WTC11 (cell line): ENCODE data around the gene PRRC2A. TPM values are rescaled to one million over a fixed set of nuclear protein-coding genes. Genes with fewer than 3 reads are reported as not detected.

Experiments
- ATAC-seq: fragments of 200-7000 bp; cut with Tn5 transposase; 2 replicates; pipeline ENCODE4 v1.10.0; 2021; ENCODE audit warnings: mild to moderate bottlenecking, moderate library complexity
- CTCF ChIA-PET: fragments of 300-600 bp; sonication (Branson Sonifier 250); formaldehyde crosslinking; loops from one replicate; lab custom pipeline; 2021; ENCODE audit warnings: antibody characterized with exemption; lab: Charles Lee
- POLR2A ChIA-PET: fragments of 350-600 bp; sonication (Branson Sonifier 250); formaldehyde crosslinking; loops from one replicate; lab custom pipeline; 2021; ENCODE audit warnings: antibody characterized with exemption; lab: Charles Lee
- DNase-seq: peaks from one replicate; pipeline ENCODE4 v3.0.0; 2021; ENCODE audit warnings: low spot score
- H3K27ac Mint-ChIP-seq: 2 replicates; pipeline ENCODE4 v1.8.0; 2021; ENCODE audit warnings: mixed read lengths
- H3K27me3 Mint-ChIP-seq: 2 replicates; pipeline ENCODE4 v1.8.0; 2021; ENCODE audit warnings: low read depth, mild to moderate bottlenecking, moderate library complexity, mixed read lengths
- H3K36me3 Mint-ChIP-seq: 2 replicates; pipeline ENCODE4 v1.8.0; 2021; ENCODE audit warnings: mixed read lengths
- H3K4me1 Mint-ChIP-seq: 2 replicates; pipeline ENCODE4 v1.8.0; 2022; ENCODE audit warnings: mixed read lengths
- H3K4me3 Mint-ChIP-seq: 2 replicates; pipeline ENCODE4 v1.8.0; 2021; ENCODE audit warnings: mild to moderate bottlenecking, moderate library complexity, mixed read lengths
- H3K9me3 Mint-ChIP-seq: 2 replicates; pipeline ENCODE4 v1.8.0; 2021; ENCODE audit warnings: mixed read lengths
- ATF6 ChIP-seq: sonication (generic); formaldehyde crosslinking; IDR thresholded peaks from 2 replicates; pipeline ENCODE4 v1.8.1; 2023; ENCODE audit warnings: mild to moderate bottlenecking, missing genetic modification reagents
- CREM ChIP-seq: sonication (generic); formaldehyde crosslinking; IDR thresholded peaks from 2 replicates; pipeline ENCODE4 v1.8.1; 2022; ENCODE audit warnings: mild to moderate bottlenecking, missing genetic modification reagents, moderate library complexity
- ESRRA ChIP-seq: sonication (generic); formaldehyde crosslinking; IDR thresholded peaks from 2 replicates; pipeline ENCODE4 v1.8.1; 2022; ENCODE audit warnings: mild to moderate bottlenecking, missing genetic modification reagents, borderline replicate concordance
- FOXK1 ChIP-seq: sonication (generic); formaldehyde crosslinking; IDR thresholded peaks from 2 replicates; pipeline ENCODE4 v1.8.0; 2022; ENCODE audit warnings: mild to moderate bottlenecking, moderate library complexity, missing genetic modification reagents
- GABPB1 ChIP-seq: sonication (generic); formaldehyde crosslinking; IDR thresholded peaks from 2 replicates; pipeline ENCODE4 v1.8.1; 2023; ENCODE audit warnings: mild to moderate bottlenecking, missing genetic modification reagents
- MXD4 ChIP-seq: fragments of 250-450 bp; sonication (Bioruptor Pico); IDR thresholded peaks from 2 replicates; pipeline ENCODE4 v1.8.0; 2021; ENCODE audit warnings: mild to moderate bottlenecking, moderate library complexity, borderline replicate concordance
- MYBL2 ChIP-seq: sonication (generic); formaldehyde crosslinking; IDR thresholded peaks from 2 replicates; pipeline ENCODE4 v1.8.1; 2023; ENCODE audit warnings: mild to moderate bottlenecking, moderate library complexity, missing genetic modification reagents
- NR2C2 ChIP-seq: sonication (generic); formaldehyde crosslinking; IDR thresholded peaks from 2 replicates; pipeline ENCODE4 v1.8.0; 2022; ENCODE audit warnings: mild to moderate bottlenecking, missing genetic modification reagents
- SP1 ChIP-seq: sonication (generic); formaldehyde crosslinking; conservative IDR thresholded peaks from 2 replicates; pipeline ENCODE4 v1.8.1; 2022; ENCODE audit warnings: missing genetic modification reagents
- ZBTB43 ChIP-seq: sonication (generic); formaldehyde crosslinking; IDR thresholded peaks from 2 replicates; pipeline ENCODE4 v1.8.1; 2023; ENCODE audit warnings: mild to moderate bottlenecking, missing genetic modification reagents
- ZMAT4 ChIP-seq: fragments of 250-450 bp; sonication (Bioruptor Pico); IDR thresholded peaks from 2 replicates; pipeline ENCODE4 v1.9.0; 2021; ENCODE audit warnings: mild to moderate bottlenecking
- ZNF138 ChIP-seq: sonication (generic); formaldehyde crosslinking; conservative IDR thresholded peaks from 2 replicates; pipeline ENCODE4 v1.8.1; 2022; ENCODE audit warnings: mild to moderate bottlenecking, moderate library complexity, missing genetic modification reagents
- ZNF396 ChIP-seq: fragments of 250-450 bp; sonication (Bioruptor Pico); IDR thresholded peaks from 2 replicates; pipeline ENCODE4 v1.8.0; 2021; ENCODE audit warnings: mild to moderate bottlenecking, moderate library complexity, borderline replicate concordance
- ZNF423 ChIP-seq: fragments of 250-450 bp; sonication (Bioruptor Pico); IDR thresholded peaks from 2 replicates; pipeline ENCODE4 v2.1.2; 2022; ENCODE audit warnings: mild to moderate bottlenecking, moderate library complexity
- total RNA-seq: library from RNA; stranded (reverse); gene quantifications from 3 replicates; pipeline ENCODE4 v1.2.3, GENCODE V29; 2021
- TF ChIP-seq, protein P1 (sequence below): sonication (generic); formaldehyde crosslinking; IDR thresholded peaks from 2 replicates; pipeline ENCODE4 v1.8.0; 2022; ENCODE audit warnings: mild to moderate bottlenecking, missing genetic modification reagents
- TF ChIP-seq, protein P2 (sequence below): sonication (generic); formaldehyde crosslinking; IDR thresholded peaks from 2 replicates; pipeline ENCODE4 v1.8.1; 2023; ENCODE audit warnings: mild to moderate bottlenecking, missing genetic modification reagents, moderate library complexity
- TF ChIP-seq, protein P3 (sequence below): sonication (generic); formaldehyde crosslinking; conservative IDR thresholded peaks from 2 replicates; pipeline ENCODE4 v1.8.1; 2022; ENCODE audit warnings: mild to moderate bottlenecking, missing genetic modification reagents

The PRRC2A gene
- total RNA-seq, 1 experiment from 2014 or later = 372 TPM

DNA sequence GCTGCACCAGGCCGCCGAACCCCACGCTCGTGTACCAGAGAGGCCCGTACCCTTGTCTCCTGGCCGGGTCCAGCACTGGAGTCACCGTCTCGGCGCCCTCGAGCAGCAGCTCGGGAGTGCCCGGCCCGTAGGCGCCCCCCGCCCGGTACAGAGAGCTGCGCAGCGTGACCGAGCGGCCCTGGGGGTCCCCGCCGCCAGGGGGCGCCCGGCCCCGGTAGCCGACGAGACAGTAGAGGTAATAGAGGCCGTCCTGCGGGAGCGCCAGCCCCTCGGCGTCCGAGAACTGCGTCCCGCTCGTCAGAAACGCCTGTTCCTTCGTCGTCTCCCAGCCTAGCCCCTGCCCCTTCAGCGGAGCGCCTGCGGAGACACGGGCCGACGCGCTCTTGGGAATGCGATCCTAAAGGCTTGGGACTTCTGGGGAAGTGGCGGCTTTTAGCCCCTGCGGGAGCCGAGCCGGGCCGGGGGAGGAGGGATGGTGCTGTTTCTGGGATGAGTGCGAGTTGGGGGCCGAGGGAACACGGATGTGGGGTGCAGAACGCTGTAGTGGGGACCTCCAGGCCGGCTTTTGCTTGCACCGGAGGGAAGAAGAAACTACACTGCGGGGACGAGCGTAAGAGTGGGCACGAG lies 39.6 kb upstream of the PRRC2A start (continued):
- TF ChIP-seq, protein P1, sequence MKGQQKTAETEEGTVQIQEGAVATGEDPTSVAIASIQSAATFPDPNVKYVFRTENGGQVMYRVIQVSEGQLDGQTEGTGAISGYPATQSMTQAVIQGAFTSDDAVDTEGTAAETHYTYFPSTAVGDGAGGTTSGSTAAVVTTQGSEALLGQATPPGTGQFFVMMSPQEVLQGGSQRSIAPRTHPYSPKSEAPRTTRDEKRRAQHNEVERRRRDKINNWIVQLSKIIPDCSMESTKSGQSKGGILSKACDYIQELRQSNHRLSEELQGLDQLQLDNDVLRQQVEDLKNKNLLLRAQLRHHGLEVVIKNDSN (CRISPR knock-in tag) = peak; percentile 10; the same call in 1 of the 2 replicates
- TF ChIP-seq ZMAT4 (CRISPR knock-in tag) = no peak
- no peak for TF ChIP-seq ZNF396 (CRISPR knock-in tag)
- no peak for TF ChIP-seq ZBTB43
- peak; percentile 55; the same call in 1 of the 2 replicates for TF ChIP-seq CREM (CRISPR knock-in tag)
- no peak for TF ChIP-seq ATF6 (CRISPR knock-in tag)
- TF ChIP-seq ESRRA = peak; percentile 70; the same call in 1 of the 2 replicates
- no peak for TF ChIP-seq MYBL2 (CRISPR knock-in tag)
- TF ChIP-seq, protein P2, sequence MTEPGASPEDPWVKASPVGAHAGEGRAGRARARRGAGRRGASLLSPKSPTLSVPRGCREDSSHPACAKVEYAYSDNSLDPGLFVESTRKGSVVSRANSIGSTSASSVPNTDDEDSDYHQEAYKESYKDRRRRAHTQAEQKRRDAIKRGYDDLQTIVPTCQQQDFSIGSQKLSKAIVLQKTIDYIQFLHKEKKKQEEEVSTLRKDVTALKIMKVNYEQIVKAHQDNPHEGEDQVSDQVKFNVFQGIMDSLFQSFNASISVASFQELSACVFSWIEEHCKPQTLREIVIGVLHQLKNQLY = no peak
- TF ChIP-seq MXD4 = no peak
- no peak; the same call in 1 of the 2 replicates for TF ChIP-seq GABPB1 (CRISPR knock-in tag)

DNA sequence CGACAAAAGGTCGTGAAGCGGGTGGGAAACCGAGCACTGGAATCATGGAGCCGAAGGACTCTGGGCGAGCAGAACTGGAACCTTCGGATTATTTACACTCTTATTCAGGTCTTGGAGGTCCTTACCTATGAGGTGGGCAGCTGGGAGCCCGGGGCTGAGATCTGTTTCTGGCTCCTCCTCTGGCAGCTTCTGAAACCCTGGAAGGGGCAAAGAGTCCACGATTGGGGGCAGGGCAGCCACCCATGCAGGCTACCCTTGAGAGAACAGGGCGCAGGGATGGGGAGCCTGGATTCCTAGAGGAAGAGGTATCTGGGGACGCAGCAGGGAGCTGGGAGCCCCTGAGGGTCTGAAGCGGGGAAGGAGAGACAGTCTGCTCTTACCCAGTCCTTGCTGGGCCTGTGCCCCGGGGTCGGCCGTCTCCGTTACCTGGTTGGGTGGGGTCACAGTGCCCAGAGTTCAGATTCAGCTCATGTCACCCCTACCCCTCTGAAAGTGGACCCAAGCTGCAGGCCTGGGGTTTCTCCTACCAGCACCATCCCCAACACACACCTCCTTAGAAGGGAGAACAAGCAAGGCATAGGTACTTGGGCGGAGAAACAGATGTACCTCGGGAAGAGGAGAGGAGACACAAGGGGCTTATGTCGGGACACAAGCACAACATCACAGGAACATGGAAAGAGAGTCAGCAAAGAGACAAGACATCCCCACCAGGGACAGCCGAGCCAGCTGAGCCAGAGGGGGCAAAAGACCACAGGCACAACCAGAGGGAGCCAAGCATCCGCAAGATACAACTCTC lies 38.9 kb upstream of the PRRC2A start:
- TF ChIP-seq ZNF423 (peak; percentile 11; the same call in 1 of the 2 replicates), ZNF138 (CRISPR knock-in tag) (no peak)
- TF ChIP-seq, protein P3, sequence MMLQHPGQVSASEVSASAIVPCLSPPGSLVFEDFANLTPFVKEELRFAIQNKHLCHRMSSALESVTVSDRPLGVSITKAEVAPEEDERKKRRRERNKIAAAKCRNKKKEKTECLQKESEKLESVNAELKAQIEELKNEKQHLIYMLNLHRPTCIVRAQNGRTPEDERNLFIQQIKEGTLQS (CRISPR knock-in tag) = no peak
- ChIA-PET POLR2A (interaction anchor here (1.1 to 1.4 kb wide), 3 partner anchors 24 to 281 kb away, joined by 3 read pairs; partner anchors contain the start of genes DDX39B and NEU1), CTCF (interaction anchor here (0.5 to 15.1 kb wide), 23 partner anchors 7 to 281 kb away, joined by 3 to 293 read pairs (median 4); partner anchors contain the start of genes ATP6V1G2, C6orf47, NCR3 and NEU1)
- peaks cover 42% of the 10 kb centered on the region for H3K27me3 Mint-ChIP-seq
- H3K4me1 Mint-ChIP-seq = peaks cover 38% of the 10 kb centered on the region
- DNase-seq = no peak
- no peaks in the 10 kb centered on the region for H3K36me3 Mint-ChIP-seq
- peak overlapping the region; percentile 10; the same call in 1 of the 2 replicates for H3K27ac Mint-ChIP-seq
- ATAC-seq = peak; percentile 5
- peak overlapping the region; percentile 92 for H3K4me3 Mint-ChIP-seq
- no peaks in the 10 kb centered on the region for H3K9me3 Mint-ChIP-seq

DNA sequence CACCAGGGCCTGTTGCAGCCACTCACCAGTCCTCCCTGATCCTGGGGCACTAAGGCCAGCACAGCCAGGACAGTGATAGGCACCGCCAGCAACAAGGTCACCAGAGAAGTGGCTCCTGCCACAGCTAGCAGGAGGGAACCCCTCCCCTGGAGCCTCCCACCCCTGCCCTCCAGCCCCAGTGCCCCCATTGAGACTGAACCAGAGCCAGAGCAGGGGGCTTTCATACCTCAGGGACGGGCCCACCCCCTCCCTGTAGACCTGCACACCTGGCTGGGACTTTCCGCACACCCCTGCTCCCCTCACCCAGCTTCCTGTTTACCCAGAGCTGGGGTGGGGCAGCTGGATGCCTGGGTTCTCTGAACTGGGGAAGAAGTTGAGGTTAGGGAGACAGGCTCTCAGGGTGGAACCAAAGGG lies 38.3 kb upstream of the PRRC2A start, which contains the start of gene LTB:
Gene LTB, minus strand, starts transcription at position 195 of the 414 bp plus-strand sequence. Its CDS starts 7 bp downstream, at position 188.
- Mint-ChIP-seq H3K9me3 (no peaks in the 10 kb centered on the region), H3K27me3 (peaks cover 37% of the 10 kb centered on the region), H3K36me3 (no peaks in the 10 kb centered on the region), H3K27ac (peak within 1 kb of the TSS; percentile 10; the same call in 1 of the 2 replicates), H3K4me1 (peaks cover 38% of the 10 kb centered on the region), H3K4me3 (peak within 1 kb of the TSS; percentile 92)
- TF ChIP-seq ESRRA (no peak), NR2C2 (no peak), FOXK1 (CRISPR knock-in tag) (no peak), SP1 (CRISPR knock-in tag) (no peak)
- DNase-seq (no peak), ATAC-seq (no peak)
- POLR2A ChIA-PET = interaction anchor here (1.2 kb wide), 1 partner anchor 41 kb away, joined by 3 read pairs; the partner anchor contains the start of gene DDX39B
- CTCF ChIA-PET = interaction anchor here (1.1 to 15.1 kb wide), 7 partner anchors 8 to 35 kb away, joined by 3 to 293 read pairs (median 31); partner anchors contain the start of genes ATP6V1G2, NCR3 and NFKBIL1
